ENCODE results near the gene VPS41.
"Not testable (repeated sequence)": the region's sequence is repeated elsewhere in the genome, so short reads cannot be mapped to it uniquely, and the experiment has no call there.

Gene VPS41

DNA sequence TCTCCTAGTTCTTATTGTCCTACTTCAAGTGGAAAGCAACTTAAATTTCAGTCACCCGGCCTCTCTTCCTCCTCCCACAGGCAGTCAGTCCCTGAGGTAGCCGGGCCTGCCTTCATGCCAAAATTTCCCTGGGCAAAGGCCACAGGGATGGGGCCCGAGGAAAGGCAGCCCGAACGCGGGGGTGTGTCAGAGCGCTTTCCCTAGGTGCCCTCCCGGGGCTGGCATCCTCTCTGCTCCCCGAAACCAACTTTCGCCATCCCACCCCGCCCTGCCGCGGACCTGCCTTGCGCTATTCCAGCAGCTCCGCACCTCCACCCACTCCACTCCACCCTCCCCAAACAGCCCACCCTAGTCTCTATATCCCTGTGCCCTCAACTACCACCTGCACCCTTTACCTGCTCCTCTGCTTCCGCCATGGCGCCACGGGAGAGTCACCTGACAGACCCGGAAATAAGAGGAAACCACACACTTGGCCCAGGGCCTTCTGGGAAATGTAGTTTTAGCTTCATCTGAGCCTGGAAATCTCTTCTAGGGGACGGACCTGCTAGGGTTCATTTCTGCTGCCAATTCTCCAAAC is at the start of gene VPS41:
Gene VPS41, minus strand, starts transcription at position 433 of the 577 bp plus-strand sequence. Its CDS starts 17 bp downstream, at position 416.
- Histone ChIP-seq H3K27me3 (ENCODE audit: control insufficient read depth in 2 of 2, insufficient read depth in 2 of 2, low read length in 2 of 2) (no peaks in the 10 kb centered on the region), H3K4me1 (ENCODE audit: control insufficient read depth in 2 of 2, insufficient read depth in 2 of 2, low read length in 2 of 2) (peaks cover 0 to 3% of the 10 kb centered on the region in 2 donors), H3K9ac (ENCODE audit: low read depth in 1 of 2, low read length in 2 of 2) (peak within 1 kb of the TSS; percentile 75 to 76), H3K27ac (ENCODE audit: low read depth in 2 of 2, low read length in 2 of 2) (peak within 1 kb of the TSS; percentile 35 to 37), H3K4me3 (ENCODE audit: low read length in 2 of 2) (peak within 1 kb of the TSS; percentile 88 to 97), H3K9me3 (ENCODE audit: control insufficient read depth in 2 of 2, low read length in 2 of 2) (no peaks in the 10 kb centered on the region), H3K36me3 (ENCODE audit: control insufficient read depth in 2 of 2, insufficient read depth in 2 of 2, low read length in 2 of 2) (no peaks in the 10 kb centered on the region)

GRCh38 chr7:38955892-38956291 is 46.9 kb upstream of the VPS41 start:
- H3K36me3 ChIP-seq (ENCODE audit: control insufficient read depth in 2 of 2, insufficient read depth in 2 of 2, low read length in 2 of 2): no peaks in the 10 kb centered on the region
- no peak overlapping the region for H3K9ac ChIP-seq (ENCODE audit: low read depth in 1 of 2, low read length in 2 of 2)
- H3K4me3 ChIP-seq (ENCODE audit: low read length in 2 of 2): no peak overlapping the region
- no peaks in the 10 kb centered on the region for H3K27me3 ChIP-seq (ENCODE audit: control insufficient read depth in 2 of 2, insufficient read depth in 2 of 2, low read length in 2 of 2)
- no peak overlapping the region for H3K27ac ChIP-seq (ENCODE audit: low read depth in 2 of 2, low read length in 2 of 2)
- H3K9me3 ChIP-seq (ENCODE audit: control insufficient read depth in 2 of 2, low read length in 2 of 2): no peaks in the 10 kb centered on the region
- no peaks in the 10 kb centered on the region for H3K4me1 ChIP-seq (ENCODE audit: control insufficient read depth in 2 of 2, insufficient read depth in 2 of 2, low read length in 2 of 2)

GRCh38 chr7:38953971-38954370 is 45.0 kb upstream of the VPS41 start:
- H3K4me1 ChIP-seq (ENCODE audit: control insufficient read depth in 2 of 2, insufficient read depth in 2 of 2, low read length in 2 of 2): no peaks in the 10 kb centered on the region
- no peak overlapping the region for H3K4me3 ChIP-seq (ENCODE audit: low read length in 2 of 2)
- no peak overlapping the region for H3K27ac ChIP-seq (ENCODE audit: low read depth in 2 of 2, low read length in 2 of 2)
- H3K36me3 ChIP-seq (ENCODE audit: control insufficient read depth in 2 of 2, insufficient read depth in 2 of 2, low read length in 2 of 2): no peaks in the 10 kb centered on the region
- no peaks in the 10 kb centered on the region for H3K27me3 ChIP-seq (ENCODE audit: control insufficient read depth in 2 of 2, insufficient read depth in 2 of 2, low read length in 2 of 2)
- H3K9me3 ChIP-seq (ENCODE audit: control insufficient read depth in 2 of 2, low read length in 2 of 2): no peaks in the 10 kb centered on the region
- no peak overlapping the region for H3K9ac ChIP-seq (ENCODE audit: low read depth in 1 of 2, low read length in 2 of 2)

DNA sequence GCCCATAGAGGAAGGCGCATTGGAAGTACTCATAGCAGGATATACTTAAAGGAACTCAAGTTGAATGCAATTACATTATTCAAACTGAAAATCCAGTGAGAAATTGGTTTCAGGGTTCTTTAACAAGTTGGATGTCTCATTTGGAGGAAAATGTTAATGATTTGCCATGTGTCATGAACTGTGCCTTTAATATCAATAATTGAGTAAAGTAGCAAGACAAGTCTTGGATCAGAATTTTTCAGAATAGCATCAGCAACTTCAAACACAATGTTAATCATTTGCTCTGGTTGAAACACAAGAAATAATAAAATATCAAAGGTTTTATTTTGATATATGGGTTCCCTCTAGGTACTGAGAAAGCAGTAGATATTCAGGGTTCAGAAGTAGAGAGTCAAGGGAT is 44.2 kb upstream of the VPS41 start:
- H3K27ac ChIP-seq (ENCODE audit: low read depth in 2 of 2, low read length in 2 of 2): no peak overlapping the region
- no peak overlapping the region for H3K9ac ChIP-seq (ENCODE audit: low read depth in 1 of 2, low read length in 2 of 2)
- H3K27me3 ChIP-seq (ENCODE audit: control insufficient read depth in 2 of 2, insufficient read depth in 2 of 2, low read length in 2 of 2): no peaks in the 10 kb centered on the region
- no peaks in the 10 kb centered on the region for H3K36me3 ChIP-seq (ENCODE audit: control insufficient read depth in 2 of 2, insufficient read depth in 2 of 2, low read length in 2 of 2)
- no peaks in the 10 kb centered on the region for H3K9me3 ChIP-seq (ENCODE audit: control insufficient read depth in 2 of 2, low read length in 2 of 2)
- no peak overlapping the region for H3K4me3 ChIP-seq (ENCODE audit: low read length in 2 of 2)
- no peaks in the 10 kb centered on the region for H3K4me1 ChIP-seq (ENCODE audit: control insufficient read depth in 2 of 2, insufficient read depth in 2 of 2, low read length in 2 of 2)

DNA sequence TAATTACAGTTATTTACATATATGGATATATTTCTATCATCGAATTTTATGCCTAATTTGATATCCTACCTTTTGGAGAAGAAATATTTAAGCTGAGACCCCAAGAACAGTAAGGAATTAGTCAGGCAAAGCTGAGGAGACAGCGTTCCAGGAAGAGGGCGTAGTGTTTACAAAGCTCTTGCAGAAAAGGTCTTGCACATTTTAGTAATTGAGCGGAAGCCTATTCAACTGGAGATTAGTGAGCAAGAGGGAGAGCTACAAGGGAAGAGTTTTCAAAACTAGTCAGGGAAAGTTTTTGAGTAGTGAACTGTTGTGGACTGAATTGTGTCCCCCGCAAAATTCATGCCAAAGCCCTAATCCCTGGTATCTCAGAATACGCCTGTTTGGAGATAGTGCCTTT is 42.2 kb upstream of the VPS41 start:
- H3K4me3 ChIP-seq (ENCODE audit: low read length in 2 of 2): no peak overlapping the region
- H3K9me3 ChIP-seq (ENCODE audit: control insufficient read depth in 2 of 2, low read length in 2 of 2): no peaks in the 10 kb centered on the region
- no peaks in the 10 kb centered on the region for H3K36me3 ChIP-seq (ENCODE audit: control insufficient read depth in 2 of 2, insufficient read depth in 2 of 2, low read length in 2 of 2)
- H3K27ac ChIP-seq (ENCODE audit: low read depth in 2 of 2, low read length in 2 of 2): no peak overlapping the region
- H3K9ac ChIP-seq (ENCODE audit: low read depth in 1 of 2, low read length in 2 of 2): no peak overlapping the region
- H3K27me3 ChIP-seq (ENCODE audit: control insufficient read depth in 2 of 2, insufficient read depth in 2 of 2, low read length in 2 of 2): no peaks in the 10 kb centered on the region
- H3K4me1 ChIP-seq (ENCODE audit: control insufficient read depth in 2 of 2, insufficient read depth in 2 of 2, low read length in 2 of 2): no peaks in the 10 kb centered on the region

DNA sequence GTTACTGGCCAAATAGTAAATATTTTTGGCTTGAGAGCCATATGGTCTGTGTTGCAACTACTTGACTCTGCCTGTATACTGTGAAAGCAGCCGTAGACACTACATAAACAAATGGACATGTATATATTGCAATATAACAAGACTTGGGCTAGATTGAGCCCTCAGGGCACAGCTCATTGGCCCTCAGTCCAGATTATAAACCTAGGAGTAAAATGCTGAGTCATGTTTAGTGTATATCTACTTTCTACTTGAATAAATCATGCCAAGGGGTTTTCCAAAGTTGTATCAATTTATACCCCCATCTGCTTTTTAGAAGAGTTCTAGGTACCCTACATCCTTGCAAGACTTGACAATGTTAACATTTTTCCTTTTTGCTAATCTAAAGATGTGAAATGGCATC is 41.3 kb upstream of the VPS41 start:
- no peaks in the 10 kb centered on the region for H3K36me3 ChIP-seq (ENCODE audit: control insufficient read depth in 2 of 2, insufficient read depth in 2 of 2, low read length in 2 of 2)

GRCh38 chr7:38947541-38947940 is 38.5 kb upstream of the VPS41 start:
- not testable (repeated sequence) for H3K36me3 ChIP-seq (ENCODE audit: control insufficient read depth in 2 of 2, insufficient read depth in 2 of 2, low read length in 2 of 2); H3K9me3 ChIP-seq (ENCODE audit: control insufficient read depth in 2 of 2, low read length in 2 of 2); H3K27me3 ChIP-seq (ENCODE audit: control insufficient read depth in 2 of 2, insufficient read depth in 2 of 2, low read length in 2 of 2); H3K4me1 ChIP-seq (ENCODE audit: control insufficient read depth in 2 of 2, insufficient read depth in 2 of 2, low read length in 2 of 2); H3K9ac ChIP-seq (ENCODE audit: low read depth in 1 of 2, low read length in 2 of 2); H3K4me3 ChIP-seq (ENCODE audit: low read length in 2 of 2); H3K27ac ChIP-seq (ENCODE audit: low read depth in 2 of 2, low read length in 2 of 2)

More for the DNA sequence above, 41.3 kb upstream of the VPS41 start:
- H3K27ac ChIP-seq (ENCODE audit: low read depth in 2 of 2, low read length in 2 of 2): no peak overlapping the region
- no peaks in the 10 kb centered on the region for H3K27me3 ChIP-seq (ENCODE audit: control insufficient read depth in 2 of 2, insufficient read depth in 2 of 2, low read length in 2 of 2)
- no peak overlapping the region for H3K9ac ChIP-seq (ENCODE audit: low read depth in 1 of 2, low read length in 2 of 2)
- no peaks in the 10 kb centered on the region for H3K9me3 ChIP-seq (ENCODE audit: control insufficient read depth in 2 of 2, low read length in 2 of 2)
- no peak overlapping the region for H3K4me3 ChIP-seq (ENCODE audit: low read length in 2 of 2)
- no peaks in the 10 kb centered on the region for H3K4me1 ChIP-seq (ENCODE audit: control insufficient read depth in 2 of 2, insufficient read depth in 2 of 2, low read length in 2 of 2)

DNA sequence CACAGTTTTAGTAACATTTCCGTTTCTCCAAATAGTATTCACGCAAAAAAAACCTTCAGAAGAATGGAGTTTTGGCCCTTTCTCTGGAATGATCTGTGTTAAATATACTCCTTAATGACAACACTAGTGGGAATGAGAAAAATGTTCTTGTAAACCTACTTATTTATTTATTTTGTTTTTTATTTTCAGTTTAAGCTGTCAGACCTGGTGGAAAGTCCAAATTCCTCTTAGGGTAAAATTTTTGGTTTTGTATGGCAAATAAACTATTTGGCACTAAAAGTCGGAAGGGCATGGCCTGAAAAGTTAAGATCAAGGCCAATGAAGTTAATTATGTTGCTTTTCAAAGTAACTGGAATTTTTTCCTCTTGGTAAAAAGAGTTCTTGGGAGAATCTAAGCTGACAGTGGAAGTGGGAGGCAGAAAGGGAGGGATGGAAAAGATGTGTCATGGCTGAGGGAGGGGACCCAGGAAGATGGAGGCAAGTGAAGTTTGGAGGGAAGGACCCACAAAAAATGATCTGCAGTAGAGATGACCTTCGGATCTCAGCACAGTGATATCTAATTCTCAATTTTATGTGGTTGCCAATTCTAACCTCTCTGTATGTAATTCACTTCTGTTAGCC is 33.5 kb upstream of the VPS41 start:
- H3K27ac ChIP-seq (ENCODE audit: low read depth in 2 of 2, low read length in 2 of 2): no peak overlapping the region

GRCh38 chr7:38940774-38941173 is 31.8 kb upstream of the VPS41 start:
- H3K27me3 ChIP-seq (ENCODE audit: control insufficient read depth in 2 of 2, insufficient read depth in 2 of 2, low read length in 2 of 2): no peaks in the 10 kb centered on the region
- H3K4me1 ChIP-seq (ENCODE audit: control insufficient read depth in 2 of 2, insufficient read depth in 2 of 2, low read length in 2 of 2): no peaks in the 10 kb centered on the region
- H3K27ac ChIP-seq (ENCODE audit: low read depth in 2 of 2, low read length in 2 of 2): no peak overlapping the region
- H3K9me3 ChIP-seq (ENCODE audit: control insufficient read depth in 2 of 2, low read length in 2 of 2): no peaks in the 10 kb centered on the region
- no peaks in the 10 kb centered on the region for H3K36me3 ChIP-seq (ENCODE audit: control insufficient read depth in 2 of 2, insufficient read depth in 2 of 2, low read length in 2 of 2)
- no peak overlapping the region for H3K9ac ChIP-seq (ENCODE audit: low read depth in 1 of 2, low read length in 2 of 2)
- H3K4me3 ChIP-seq (ENCODE audit: low read length in 2 of 2): no peak overlapping the region

More for the DNA sequence above, 33.5 kb upstream of the VPS41 start:
- H3K36me3 ChIP-seq (ENCODE audit: control insufficient read depth in 2 of 2, insufficient read depth in 2 of 2, low read length in 2 of 2): no peaks in the 10 kb centered on the region
- no peaks in the 10 kb centered on the region for H3K9me3 ChIP-seq (ENCODE audit: control insufficient read depth in 2 of 2, low read length in 2 of 2)
- no peak overlapping the region for H3K4me3 ChIP-seq (ENCODE audit: low read length in 2 of 2)
- H3K4me1 ChIP-seq (ENCODE audit: control insufficient read depth in 2 of 2, insufficient read depth in 2 of 2, low read length in 2 of 2): no peaks in the 10 kb centered on the region
- no peak overlapping the region for H3K9ac ChIP-seq (ENCODE audit: low read depth in 1 of 2, low read length in 2 of 2)
- H3K27me3 ChIP-seq (ENCODE audit: control insufficient read depth in 2 of 2, insufficient read depth in 2 of 2, low read length in 2 of 2): no peaks in the 10 kb centered on the region

DNA sequence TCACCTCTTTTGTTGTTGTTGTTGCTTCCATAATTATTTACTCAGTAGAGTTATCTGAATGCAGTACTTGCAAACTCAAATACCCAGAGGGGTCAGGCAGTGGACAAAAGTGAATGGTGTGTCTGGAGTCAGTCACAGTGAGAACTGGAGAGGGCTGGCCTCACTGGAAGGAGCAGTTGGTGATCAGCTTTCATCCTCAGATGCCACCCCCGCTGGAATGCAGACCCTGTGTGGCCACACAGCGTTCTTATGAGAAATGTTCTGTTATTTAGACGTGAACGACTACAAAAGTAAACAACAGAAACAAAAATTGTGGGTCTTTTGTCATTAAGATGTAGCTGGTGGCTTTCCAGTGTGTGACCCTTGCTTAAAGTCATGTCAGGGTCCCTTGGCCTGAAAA is 29.6 kb upstream of the VPS41 start:
- no peaks in the 10 kb centered on the region for H3K36me3 ChIP-seq (ENCODE audit: control insufficient read depth in 2 of 2, insufficient read depth in 2 of 2, low read length in 2 of 2)
- H3K9ac ChIP-seq (ENCODE audit: low read depth in 1 of 2, low read length in 2 of 2): no peak overlapping the region
- H3K9me3 ChIP-seq (ENCODE audit: control insufficient read depth in 2 of 2, low read length in 2 of 2): no peaks in the 10 kb centered on the region
- no peaks in the 10 kb centered on the region for H3K4me1 ChIP-seq (ENCODE audit: control insufficient read depth in 2 of 2, insufficient read depth in 2 of 2, low read length in 2 of 2)
- no peak overlapping the region for H3K4me3 ChIP-seq (ENCODE audit: low read length in 2 of 2)
- no peaks in the 10 kb centered on the region for H3K27me3 ChIP-seq (ENCODE audit: control insufficient read depth in 2 of 2, insufficient read depth in 2 of 2, low read length in 2 of 2)
- H3K27ac ChIP-seq (ENCODE audit: low read depth in 2 of 2, low read length in 2 of 2): no peak overlapping the region

Data from mucosa of rectum (tissue), 2 donors.